Measurements from ENCODE around the gene PLCG2.
"Not testable (repeated sequence)": the region's sequence is repeated elsewhere in the genome, so short reads cannot be mapped to it uniquely, and the experiment has no call there.

Gene PLCG2

DNA sequence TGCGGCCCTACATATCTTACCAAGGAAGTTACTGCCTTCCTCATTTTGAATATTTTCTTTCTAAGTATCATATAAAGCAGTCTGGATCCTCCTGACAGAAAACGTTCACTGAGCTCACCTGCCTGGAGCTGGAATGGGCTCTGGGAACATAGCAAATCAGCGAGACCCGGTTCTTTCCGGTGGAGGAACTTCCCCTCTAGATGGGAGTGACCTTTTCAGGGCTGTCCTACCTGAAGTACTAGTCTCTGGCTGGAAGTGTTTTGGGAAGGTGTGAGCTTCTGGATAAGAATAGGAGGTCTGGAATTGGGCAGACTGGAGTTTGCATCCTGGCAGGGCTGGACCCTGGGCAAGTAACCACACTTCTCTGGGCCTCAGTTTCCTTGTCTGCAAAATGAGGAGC is 152.8 kb downstream of the PLCG2 start (continued):
- no peak for TF ChIP-seq ISL1 (CRISPR knock-in tag; IDR thresholded peaks at IDR 0.05)

DNA sequence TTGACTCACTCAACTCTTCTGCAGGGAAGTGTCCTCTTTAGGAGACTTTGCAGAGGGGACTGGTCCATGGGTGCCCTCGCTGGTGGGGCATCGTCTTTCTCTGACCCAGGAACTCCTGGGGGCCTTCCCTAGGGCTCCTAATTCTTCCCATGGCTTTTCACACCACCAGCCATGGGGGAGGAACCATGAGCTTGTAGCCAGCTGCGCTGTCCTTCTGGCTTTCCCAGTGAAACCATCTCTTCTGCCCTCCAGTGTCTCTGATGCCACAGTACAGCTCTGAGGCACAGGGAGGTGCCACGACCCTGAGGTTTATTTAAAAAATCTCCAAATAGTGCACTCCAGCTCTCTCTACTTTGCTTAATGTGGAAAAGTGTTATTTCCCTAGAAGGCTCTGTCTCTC is 153.6 kb downstream of the PLCG2 start:
- ATAC-seq = no peak

DNA sequence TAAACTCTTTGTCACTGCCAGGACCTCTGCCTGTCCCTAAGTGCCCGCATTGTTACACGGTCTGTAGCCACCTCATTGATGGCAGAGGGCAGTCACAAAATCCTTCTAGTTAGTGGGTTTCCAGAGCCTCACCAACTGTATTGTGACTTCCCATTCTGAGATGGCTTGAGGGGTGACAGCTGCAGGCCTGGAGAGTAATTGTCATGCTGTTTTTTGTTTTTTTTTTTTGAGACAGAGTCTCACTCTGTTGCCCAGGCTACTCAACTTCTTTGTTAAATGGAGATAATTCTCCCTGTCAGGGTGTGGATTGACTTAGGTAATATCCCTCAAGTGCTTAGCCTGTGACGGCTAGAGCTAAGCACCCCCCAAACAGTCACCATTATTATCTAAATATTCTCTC is 154.3 kb downstream of the PLCG2 start:
- no peak for TF ChIP-seq ZFP30 (CRISPR knock-in tag; IDR thresholded peaks at IDR 0.05)
- ATAC-seq = no peak

More for the DNA sequence above, 153.6 kb downstream of the PLCG2 start:
- no peak for TF ChIP-seq ZFP30 (CRISPR knock-in tag; IDR thresholded peaks at IDR 0.05)
- TF ChIP-seq BACH2 (CRISPR knock-in tag; IDR thresholded peaks at IDR 0.05; ENCODE audit: borderline replicate concordance) = no peak
- TF ChIP-seq, protein P1, sequence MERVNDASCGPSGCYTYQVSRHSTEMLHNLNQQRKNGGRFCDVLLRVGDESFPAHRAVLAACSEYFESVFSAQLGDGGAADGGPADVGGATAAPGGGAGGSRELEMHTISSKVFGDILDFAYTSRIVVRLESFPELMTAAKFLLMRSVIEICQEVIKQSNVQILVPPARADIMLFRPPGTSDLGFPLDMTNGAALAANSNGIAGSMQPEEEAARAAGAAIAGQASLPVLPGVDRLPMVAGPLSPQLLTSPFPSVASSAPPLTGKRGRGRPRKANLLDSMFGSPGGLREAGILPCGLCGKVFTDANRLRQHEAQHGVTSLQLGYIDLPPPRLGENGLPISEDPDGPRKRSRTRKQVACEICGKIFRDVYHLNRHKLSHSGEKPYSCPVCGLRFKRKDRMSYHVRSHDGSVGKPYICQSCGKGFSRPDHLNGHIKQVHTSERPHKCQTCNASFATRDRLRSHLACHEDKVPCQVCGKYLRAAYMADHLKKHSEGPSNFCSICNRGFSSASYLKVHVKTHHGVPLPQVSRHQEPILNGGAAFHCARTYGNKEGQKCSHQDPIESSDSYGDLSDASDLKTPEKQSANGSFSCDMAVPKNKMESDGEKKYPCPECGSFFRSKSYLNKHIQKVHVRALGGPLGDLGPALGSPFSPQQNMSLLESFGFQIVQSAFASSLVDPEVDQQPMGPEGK (CRISPR knock-in tag; IDR thresholded peaks at IDR 0.05; ENCODE audit: borderline replicate concordance) = no peak
- TF ChIP-seq PPARA (CRISPR knock-in tag; IDR thresholded peaks at IDR 0.05; ENCODE audit: borderline replicate concordance) = no peak
- TF ChIP-seq TCF4 (CRISPR knock-in tag; IDR thresholded peaks at IDR 0.05; ENCODE audit: borderline replicate concordance) = no peak
- TF ChIP-seq RARB (CRISPR knock-in tag; IDR thresholded peaks at IDR 0.05) = no peak
- TF ChIP-seq, protein P2, sequence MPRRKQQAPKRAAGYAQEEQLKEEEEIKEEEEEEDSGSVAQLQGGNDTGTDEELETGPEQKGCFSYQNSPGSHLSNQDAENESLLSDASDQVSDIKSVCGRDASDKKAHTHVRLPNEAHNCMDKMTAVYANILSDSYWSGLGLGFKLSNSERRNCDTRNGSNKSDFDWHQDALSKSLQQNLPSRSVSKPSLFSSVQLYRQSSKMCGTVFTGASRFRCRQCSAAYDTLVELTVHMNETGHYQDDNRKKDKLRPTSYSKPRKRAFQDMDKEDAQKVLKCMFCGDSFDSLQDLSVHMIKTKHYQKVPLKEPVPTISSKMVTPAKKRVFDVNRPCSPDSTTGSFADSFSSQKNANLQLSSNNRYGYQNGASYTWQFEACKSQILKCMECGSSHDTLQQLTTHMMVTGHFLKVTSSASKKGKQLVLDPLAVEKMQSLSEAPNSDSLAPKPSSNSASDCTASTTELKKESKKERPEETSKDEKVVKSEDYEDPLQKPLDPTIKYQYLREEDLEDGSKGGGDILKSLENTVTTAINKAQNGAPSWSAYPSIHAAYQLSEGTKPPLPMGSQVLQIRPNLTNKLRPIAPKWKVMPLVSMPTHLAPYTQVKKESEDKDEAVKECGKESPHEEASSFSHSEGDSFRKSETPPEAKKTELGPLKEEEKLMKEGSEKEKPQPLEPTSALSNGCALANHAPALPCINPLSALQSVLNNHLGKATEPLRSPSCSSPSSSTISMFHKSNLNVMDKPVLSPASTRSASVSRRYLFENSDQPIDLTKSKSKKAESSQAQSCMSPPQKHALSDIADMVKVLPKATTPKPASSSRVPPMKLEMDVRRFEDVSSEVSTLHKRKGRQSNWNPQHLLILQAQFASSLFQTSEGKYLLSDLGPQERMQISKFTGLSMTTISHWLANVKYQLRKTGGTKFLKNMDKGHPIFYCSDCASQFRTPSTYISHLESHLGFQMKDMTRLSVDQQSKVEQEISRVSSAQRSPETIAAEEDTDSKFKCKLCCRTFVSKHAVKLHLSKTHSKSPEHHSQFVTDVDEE (CRISPR knock-in tag; IDR thresholded peaks at IDR 0.05) = no peak
- TF ChIP-seq, protein P3, sequence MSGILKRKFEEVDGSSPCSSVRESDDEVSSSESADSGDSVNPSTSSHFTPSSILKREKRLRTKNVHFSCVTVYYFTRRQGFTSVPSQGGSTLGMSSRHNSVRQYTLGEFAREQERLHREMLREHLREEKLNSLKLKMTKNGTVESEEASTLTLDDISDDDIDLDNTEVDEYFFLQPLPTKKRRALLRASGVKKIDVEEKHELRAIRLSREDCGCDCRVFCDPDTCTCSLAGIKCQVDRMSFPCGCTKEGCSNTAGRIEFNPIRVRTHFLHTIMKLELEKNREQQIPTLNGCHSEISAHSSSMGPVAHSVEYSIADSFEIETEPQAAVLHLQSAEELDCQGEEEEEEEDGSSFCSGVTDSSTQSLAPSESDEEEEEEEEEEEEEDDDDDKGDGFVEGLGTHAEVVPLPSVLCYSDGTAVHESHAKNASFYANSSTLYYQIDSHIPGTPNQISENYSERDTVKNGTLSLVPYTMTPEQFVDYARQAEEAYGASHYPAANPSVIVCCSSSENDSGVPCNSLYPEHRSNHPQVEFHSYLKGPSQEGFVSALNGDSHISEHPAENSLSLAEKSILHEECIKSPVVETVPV (CRISPR knock-in tag; IDR thresholded peaks at IDR 0.05) = no peak
- TF ChIP-seq ZFP3 (CRISPR knock-in tag; IDR thresholded peaks at IDR 0.05) = no peak
- no peak for TF ChIP-seq TOX (CRISPR knock-in tag; IDR thresholded peaks at IDR 0.05; ENCODE audit: borderline replicate concordance)
- TF ChIP-seq ARNTL (CRISPR knock-in tag; IDR thresholded peaks at IDR 0.05; ENCODE audit: borderline replicate concordance, low read depth) = no peak
- TF ChIP-seq OSR1 (CRISPR knock-in tag; IDR thresholded peaks at IDR 0.05) = no peak
- no peak for TF ChIP-seq CSDC2 (CRISPR knock-in tag; IDR thresholded peaks at IDR 0.05)
- TF ChIP-seq, protein P4, sequence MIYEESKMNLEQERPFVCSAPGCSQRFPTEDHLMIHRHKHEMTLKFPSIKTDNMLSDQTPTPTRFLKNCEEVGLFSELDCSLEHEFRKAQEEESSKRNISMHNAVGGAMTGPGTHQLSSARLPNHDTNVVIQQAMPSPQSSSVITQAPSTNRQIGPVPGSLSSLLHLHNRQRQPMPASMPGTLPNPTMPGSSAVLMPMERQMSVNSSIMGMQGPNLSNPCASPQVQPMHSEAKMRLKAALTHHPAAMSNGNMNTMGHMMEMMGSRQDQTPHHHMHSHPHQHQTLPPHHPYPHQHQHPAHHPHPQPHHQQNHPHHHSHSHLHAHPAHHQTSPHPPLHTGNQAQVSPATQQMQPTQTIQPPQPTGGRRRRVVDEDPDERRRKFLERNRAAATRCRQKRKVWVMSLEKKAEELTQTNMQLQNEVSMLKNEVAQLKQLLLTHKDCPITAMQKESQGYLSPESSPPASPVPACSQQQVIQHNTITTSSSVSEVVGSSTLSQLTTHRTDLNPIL (CRISPR knock-in tag; IDR thresholded peaks at IDR 0.05; ENCODE audit: low read depth) = no peak
- no peak for TF ChIP-seq ZNF8 (CRISPR knock-in tag; IDR thresholded peaks at IDR 0.05)
- TF ChIP-seq, protein P5, sequence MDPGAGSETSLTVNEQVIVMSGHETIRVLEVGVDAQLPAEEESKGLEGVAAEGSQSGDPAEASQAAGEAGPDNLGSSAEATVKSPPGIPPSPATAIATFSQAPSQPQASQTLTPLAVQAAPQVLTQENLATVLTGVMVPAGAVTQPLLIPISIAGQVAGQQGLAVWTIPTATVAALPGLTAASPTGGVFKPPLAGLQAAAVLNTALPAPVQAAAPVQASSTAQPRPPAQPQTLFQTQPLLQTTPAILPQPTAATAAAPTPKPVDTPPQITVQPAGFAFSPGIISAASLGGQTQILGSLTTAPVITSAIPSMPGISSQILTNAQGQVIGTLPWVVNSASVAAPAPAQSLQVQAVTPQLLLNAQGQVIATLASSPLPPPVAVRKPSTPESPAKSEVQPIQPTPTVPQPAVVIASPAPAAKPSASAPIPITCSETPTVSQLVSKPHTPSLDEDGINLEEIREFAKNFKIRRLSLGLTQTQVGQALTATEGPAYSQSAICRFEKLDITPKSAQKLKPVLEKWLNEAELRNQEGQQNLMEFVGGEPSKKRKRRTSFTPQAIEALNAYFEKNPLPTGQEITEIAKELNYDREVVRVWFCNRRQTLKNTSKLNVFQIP (CRISPR knock-in tag; IDR thresholded peaks at IDR 0.05; ENCODE audit: borderline replicate concordance, low read depth) = no peak
- no peak for TF ChIP-seq ESRRG (CRISPR knock-in tag; IDR thresholded peaks at IDR 0.05)
- no peak for TF ChIP-seq ISL1 (CRISPR knock-in tag; IDR thresholded peaks at IDR 0.05)

DNA sequence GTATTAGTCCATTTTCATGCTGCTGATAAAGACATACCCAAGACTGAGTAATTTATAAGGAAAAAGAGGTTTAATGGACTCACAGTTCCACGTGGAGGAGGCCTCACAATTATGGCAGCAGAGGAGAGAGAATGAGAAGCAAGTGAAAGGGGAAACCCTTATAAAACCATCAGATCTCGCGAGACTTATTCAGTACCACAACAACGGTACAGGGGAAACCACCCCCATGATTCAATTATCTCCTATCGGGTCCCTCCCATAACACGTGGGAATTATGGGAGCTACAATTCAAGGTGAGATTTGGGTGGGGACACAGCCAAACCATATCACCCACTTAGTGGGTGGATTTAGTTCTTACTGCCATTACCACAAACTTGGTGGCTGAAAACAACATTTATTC is 155.6 kb downstream of the PLCG2 start:
- ATAC-seq = not testable (repeated sequence)
